Liver (tissue), 9 donors: Measurements from ENCODE around the gene TM4SF18. TPM values are rescaled to one million over a fixed set of nuclear protein-coding genes. Genes with fewer than 3 reads are reported as not detected.

Experiments used
- DNase-seq: peaks from one replicate; pipeline ENCODE4 v3.0.0-alpha.2; 2017; ENCODE audit warnings: low spot score
- H3K27ac ChIP-seq, 2 donors: one replicate each; pipeline ENCODE4 v1.7.0; 2013; ENCODE audit warnings: inconsistent platforms in 2 of 2, low read length in 2 of 2, control low read depth in 1 of 2, low read depth in 1 of 2, mild to moderate bottlenecking in 1 of 2
- H3K27me3 ChIP-seq, 4 donors: one replicate each; pipeline versions ENCODE4 v1.6.1 to v1.7.0; 2013; ENCODE audit warnings: low read length in 3 of 4, inconsistent platforms in 1 of 4, mild to moderate bottlenecking in 1 of 4, moderate library complexity in 1 of 4; ENCODE audit not compliant: control insufficient read depth in 4 of 4, insufficient read depth in 4 of 4
- H3K36me3 ChIP-seq, 4 donors: one replicate each; pipeline versions ENCODE4 v1.6.1 to v1.7.0; 2013; ENCODE audit warnings: low read length in 3 of 4, mild to moderate bottlenecking in 3 of 4, low read depth in 1 of 4, moderate library complexity in 1 of 4; ENCODE audit not compliant: control insufficient read depth in 4 of 4, insufficient read depth in 3 of 4
- H3K4me1 ChIP-seq, 4 donors: one replicate each; pipeline versions ENCODE4 v1.6.1 to v1.7.0; 2013; ENCODE audit warnings: low read length in 3 of 4, mild to moderate bottlenecking in 3 of 4, moderate library complexity in 1 of 4; ENCODE audit not compliant: control insufficient read depth in 4 of 4, insufficient read depth in 4 of 4
- H3K4me3 ChIP-seq, 3 donors: one replicate each; pipeline versions ENCODE4 v1.6.1 to v1.7.0; 2013; ENCODE audit warnings: low read length in 3 of 3, control low read depth in 1 of 3, low read depth in 1 of 3, mild to moderate bottlenecking in 1 of 3
- H3K9ac ChIP-seq, 2 donors: one replicate each; pipeline ENCODE4 v1.7.0; 2013; ENCODE audit warnings: low read length in 2 of 2, mild to moderate bottlenecking in 2 of 2, moderate library complexity in 2 of 2, control low read depth in 1 of 2, low read depth in 1 of 2
- H3K9me3 ChIP-seq, 4 donors: one replicate each; pipeline versions ENCODE4 v1.6.1 to v1.7.0; 2013; ENCODE audit warnings: low read length in 3 of 4; ENCODE audit not compliant: control insufficient read depth in 4 of 4
- ATF3 ChIP-seq: IDR thresholded peaks from 2 replicates; pipeline ENCODE4 v1.6.1; 2016; ENCODE audit warnings: antibody characterized with exemption
- CTCF ChIP-seq: fragments of 150-350 bp; IDR thresholded peaks from 2 replicates; pipeline ENCODE4 v1.5.1; 2017; ENCODE audit warnings: improper control_type of control experiment, low read depth, low read length; ENCODE audit not compliant: missing input control
- EGR1 ChIP-seq, 2 donors: IDR thresholded peaks; 2 replicates each; pipeline ENCODE4 v1.6.1; 2016 to 2018; ENCODE audit warnings: antibody characterized with exemption in 2 of 2, low read depth in 2 of 2
- FOXA1 ChIP-seq: IDR thresholded peaks from 2 replicates; pipeline ENCODE4 v1.6.1; 2016; ENCODE audit warnings: antibody characterized with exemption
- FOXA2 ChIP-seq: IDR thresholded peaks from 2 replicates; pipeline ENCODE4 v1.6.1; 2016; ENCODE audit warnings: antibody characterized with exemption
- GABPA ChIP-seq, 2 donors: IDR thresholded peaks in 1 of 2; conservative IDR thresholded peaks in 1 of 2; 2 replicates each; pipeline ENCODE4 v1.6.1; 2016; ENCODE audit warnings: antibody characterized with exemption in 2 of 2, mild to moderate bottlenecking in 1 of 2, moderate library complexity in 1 of 2
- HNF4A ChIP-seq, 2 donors: conservative IDR thresholded peaks; 2 replicates each; pipeline ENCODE4 v1.6.1; 2016; ENCODE audit warnings: antibody characterized with exemption in 2 of 2, mild to moderate bottlenecking in 2 of 2
- HNF4G ChIP-seq: IDR thresholded peaks from 2 replicates; pipeline ENCODE4 v1.6.1; 2016; ENCODE audit warnings: antibody characterized with exemption
- JUND ChIP-seq, 2 donors: IDR thresholded peaks; 2 replicates each; pipeline ENCODE4 v1.6.1; 2016; ENCODE audit warnings: antibody characterized with exemption in 2 of 2
- MAX ChIP-seq: IDR thresholded peaks from 2 replicates; pipeline ENCODE4 v1.6.1; 2016; ENCODE audit warnings: antibody characterized with exemption
- NR2F2 ChIP-seq: IDR thresholded peaks from 2 replicates; pipeline ENCODE4 v1.6.1; 2016; ENCODE audit warnings: antibody characterized with exemption
- RAD21 ChIP-seq, 2 donors: IDR thresholded peaks; 2 replicates each; pipeline ENCODE4 v1.6.1; 2016; ENCODE audit warnings: antibody characterized with exemption in 2 of 2, mild to moderate bottlenecking in 2 of 2
- REST ChIP-seq: IDR thresholded peaks from 2 replicates; pipeline ENCODE4 v1.6.1; 2016; ENCODE audit warnings: antibody characterized with exemption, mild to moderate bottlenecking
- RXRA ChIP-seq, 2 donors: IDR thresholded peaks; 2 replicates each; pipeline ENCODE4 v1.6.1; 2017 to 2018; ENCODE audit warnings: antibody characterized with exemption in 2 of 2, mild to moderate bottlenecking in 1 of 2
- SP1 ChIP-seq: IDR thresholded peaks from 2 replicates; pipeline ENCODE4 v1.6.1; 2018; ENCODE audit warnings: antibody characterized with exemption, mild to moderate bottlenecking
- TAF1 ChIP-seq: conservative IDR thresholded peaks from 2 replicates; pipeline ENCODE4 v1.6.1; 2016; ENCODE audit warnings: antibody characterized with exemption, mild to moderate bottlenecking
- YY1 ChIP-seq: IDR thresholded peaks from 2 replicates; pipeline ENCODE4 v1.6.1; 2016; ENCODE audit warnings: antibody characterized with exemption, mild to moderate bottlenecking
- WGBS: extraction: QIAGEN DNeasy Blood & Tissue Kit; methylation state at CpG from one replicate; pipeline ENCODE4 v1.1.7; 2013; 5-methylcytosine and 5-hydroxymethylcytosine counted together
- polyA plus RNA-seq, 2 donors: library from polyadenylated mRNA; stranded (reverse) in 1 of 2; unstranded in 1 of 2; fragments of 200-250 nt in 1 of 2; fragments of >200 nt in 1 of 2; fragmentation: Nextera tagmentation in 1 of 2; extraction: Ambion mirVana in 1 of 2; gene quantifications; one replicate each; pipeline versions ENCODE4 v1.2.1 to v1.2.3, GENCODE V29; 2013 to 2015
- total RNA-seq, 2 donors: library from RNA; depleted of rRNA; stranded (reverse); fragments of >200 nt; gene quantifications; one replicate each; pipeline ENCODE4 v1.2.3, GENCODE V29; 2014
- donor health status: healthy.
- donor health status: healthy.
- donor health status: healthy.
- donor health status: healthy.
- donor health status: healthy.

Gene TM4SF18
- total and polyA plus RNA-seq, 4 donors = 4.9 to 12.6 (median 6.4) TPM

GRCh38 chr3:149273096-149273751, 60.2 kb downstream of the TM4SF18 start (continued):
- TF ChIP-seq FOXA2 (no peak), FOXA1 (no peak)

GRCh38 chr3:149271669-149272068, 61.8 kb downstream of the TM4SF18 start:
- Histone ChIP-seq H3K27ac (peak overlapping the region; percentile 6 to 23), H3K9ac (no peak overlapping the region), H3K4me1 (peaks cover under 1 to 5% (median 4%) of the 10 kb centered on the region in 4 donors), H3K36me3 (no peaks in the 10 kb centered on the region), H3K4me3 (no peak overlapping the region), H3K27me3 (no peaks in the 10 kb centered on the region), H3K9me3 (no peaks in the 10 kb centered on the region)
- no peak for DNase-seq
- 74% methylated on average over 6 of the region's 6 CpGs for WGBS
- TF ChIP-seq JUND (IDR thresholded peaks at IDR 0.05) (no peak), RAD21 (IDR thresholded peaks at IDR 0.05) (peak in 1 of 2 donors; percentile 8)

- H3K4me1 ChIP-seq = peaks cover 0 to 4% (median 0%) of the 10 kb centered on the region in 4 donors
- TF ChIP-seq JUND (IDR thresholded peaks at IDR 0.05) (no peak), FOXA2 (no peak)
- H3K36me3 ChIP-seq = no peaks in the 10 kb centered on the region
- no peaks in the 10 kb centered on the region for H3K27me3 ChIP-seq
- H3K27ac ChIP-seq = peak overlapping the region in 1 of 2 donors; percentile 19
- DNase-seq = no peak
- no peak overlapping the region for H3K9ac ChIP-seq
- 76% methylated on average over 2 of the region's 2 CpGs for WGBS
- H3K4me3 ChIP-seq = no peak overlapping the region
- no peaks in the 10 kb centered on the region for H3K9me3 ChIP-seq
These were observed 63.3 kb downstream of the TM4SF18 start for GRCh38 chr3:149270180-149270579.

- WGBS = 99% methylated on average over 7 of the region's 7 CpGs
- Histone ChIP-seq H3K9me3 (no peaks in the 10 kb centered on the region), H3K9ac (no peak overlapping the region), H3K4me1 (peaks cover 0 to 4% (median 0%) of the 10 kb centered on the region in 4 donors), H3K36me3 (no peaks in the 10 kb centered on the region), H3K4me3 (no peak overlapping the region), H3K27ac (peak overlapping the region in 1 of 2 donors; percentile 19), H3K27me3 (no peaks in the 10 kb centered on the region)
- DNase-seq = no peak
- no peak for TF ChIP-seq CTCF
- TF ChIP-seq RXRA (IDR thresholded peaks at IDR 0.05) = no peak
- TF ChIP-seq TAF1 = no peak
- no peak for TF ChIP-seq HNF4A (conservative IDR thresholded peaks at IDR 0.05)
- TF ChIP-seq NR2F2 = no peak
- TF ChIP-seq JUND (IDR thresholded peaks at IDR 0.05) = no peak
- no peak for TF ChIP-seq MAX
- no peak for TF ChIP-seq FOXA1
- no peak for TF ChIP-seq GABPA (IDR thresholded peaks at IDR 0.05 in 1 of 2, conservative IDR thresholded peaks at IDR 0.05 in 1 of 2)
- no peak for TF ChIP-seq HNF4G
- TF ChIP-seq RAD21 (IDR thresholded peaks at IDR 0.05) = no peak
- no peak for TF ChIP-seq SP1
- TF ChIP-seq FOXA2 = no peak
- no peak for TF ChIP-seq REST
- TF ChIP-seq YY1 = no peak
- TF ChIP-seq ATF3 = no peak
- no peak for TF ChIP-seq EGR1 (IDR thresholded peaks at IDR 0.05; ENCODE audit: low read depth in 2 of 2)
These were observed 63.7 kb downstream of the TM4SF18 start for GRCh38 chr3:149269687-149270086.
